HG03175 (cell line): Measurements from ENCODE around the gene POU3F2.

ENCODE experiments used
- ATAC-seq: cut with Tn5 transposase; IDR thresholded peaks from one replicate; pipeline ENCODE4 v1.9.1; 2021; ENCODE audit warnings: mild to moderate bottlenecking, moderate library complexity; ENCODE audit not compliant: unreplicated experiment

POU3F2 gene

DNA sequence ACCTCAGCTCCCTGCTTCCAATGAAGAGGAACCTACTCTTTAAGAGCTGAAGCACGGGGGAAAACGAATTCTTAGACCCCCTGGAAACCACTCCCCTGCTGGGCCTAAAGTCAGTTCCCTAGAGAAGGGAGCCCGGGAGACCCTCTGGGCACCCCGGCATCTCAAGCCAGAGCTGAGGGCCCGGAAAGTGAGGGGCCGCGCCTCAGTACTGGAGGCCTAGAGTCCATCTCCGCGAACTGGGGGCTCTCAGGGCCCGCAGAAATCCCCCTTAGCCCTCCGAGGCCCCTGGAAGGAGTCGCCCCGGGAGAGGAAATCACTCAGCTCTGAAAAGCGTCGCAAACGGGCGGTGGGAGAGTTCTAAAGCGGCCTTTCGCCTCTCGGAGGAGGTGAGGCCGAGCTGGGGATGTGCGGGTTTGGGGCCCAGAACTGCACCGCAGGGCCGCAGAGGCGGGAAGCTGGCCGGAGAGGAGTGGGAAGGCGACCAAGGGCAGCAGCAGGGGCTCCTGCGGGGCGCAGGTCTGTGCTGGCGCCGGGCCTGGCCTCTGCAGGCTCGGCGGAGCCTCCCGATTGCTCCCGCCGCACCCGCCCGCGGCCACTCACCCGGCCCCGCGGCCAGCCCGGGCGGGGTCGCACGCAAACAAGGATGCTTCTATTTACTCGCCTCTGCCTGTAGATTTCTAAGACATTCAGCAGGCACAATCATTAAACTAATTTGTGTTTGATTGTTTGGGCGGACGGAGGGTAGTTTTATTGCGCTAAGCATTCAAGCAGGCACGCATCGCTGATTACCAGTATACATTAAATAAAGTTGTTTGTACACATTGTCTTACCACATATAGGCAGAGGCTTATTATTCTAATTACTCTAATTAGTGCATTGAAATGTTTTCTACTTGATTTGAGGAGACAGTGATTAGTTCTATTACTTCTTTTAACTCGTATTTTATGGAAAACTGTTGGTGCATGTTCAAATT is 9.2 kb downstream of the POU3F2 start:
- no peak for ATAC-seq

DNA sequence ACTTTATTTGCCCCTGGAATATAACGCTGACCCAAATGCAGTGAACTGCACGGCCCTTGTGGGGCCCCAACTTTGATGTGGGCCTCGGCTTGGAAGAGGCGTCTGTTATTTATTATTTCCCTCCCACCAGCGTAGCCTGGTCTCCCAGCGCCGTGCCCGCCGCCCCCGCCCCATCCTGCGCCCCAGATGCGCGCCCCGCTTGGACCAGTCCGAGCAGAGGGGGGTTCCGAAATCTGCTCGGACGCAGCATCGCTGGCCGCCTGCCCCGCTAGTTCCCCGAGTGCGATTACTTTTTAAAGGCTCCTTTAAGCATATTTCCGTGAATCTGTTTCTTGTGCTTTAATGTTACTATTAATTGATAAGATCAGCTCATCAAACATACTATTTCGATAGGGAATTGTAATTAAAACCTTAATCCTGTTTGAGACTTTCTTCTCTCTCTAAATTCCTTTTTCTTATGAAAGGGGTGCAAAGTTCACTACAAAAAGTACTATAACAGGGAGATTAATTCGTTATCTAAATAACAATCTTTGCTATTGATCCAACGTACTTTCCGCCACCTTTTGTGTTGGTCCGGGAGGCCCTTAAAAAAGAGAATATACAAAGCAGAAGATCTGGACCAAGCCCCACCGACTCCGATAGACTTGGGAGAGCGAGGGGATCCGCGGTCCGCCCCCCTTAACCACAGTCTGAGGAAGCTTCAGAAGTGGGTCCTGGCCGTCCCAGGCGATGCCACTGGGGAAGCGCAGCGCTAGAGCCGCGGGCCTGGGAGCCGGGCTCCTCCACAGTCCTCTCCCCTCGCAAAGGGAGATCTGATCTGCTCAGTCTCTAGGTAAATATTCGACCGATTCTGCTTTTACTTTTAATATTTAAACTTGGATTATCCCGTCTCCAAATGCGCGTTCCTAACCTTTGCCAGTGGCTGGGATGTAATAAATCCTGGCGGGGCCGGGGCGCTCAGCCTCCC is 10.2 kb downstream of the POU3F2 start:
- ATAC-seq, result no peak

DNA sequence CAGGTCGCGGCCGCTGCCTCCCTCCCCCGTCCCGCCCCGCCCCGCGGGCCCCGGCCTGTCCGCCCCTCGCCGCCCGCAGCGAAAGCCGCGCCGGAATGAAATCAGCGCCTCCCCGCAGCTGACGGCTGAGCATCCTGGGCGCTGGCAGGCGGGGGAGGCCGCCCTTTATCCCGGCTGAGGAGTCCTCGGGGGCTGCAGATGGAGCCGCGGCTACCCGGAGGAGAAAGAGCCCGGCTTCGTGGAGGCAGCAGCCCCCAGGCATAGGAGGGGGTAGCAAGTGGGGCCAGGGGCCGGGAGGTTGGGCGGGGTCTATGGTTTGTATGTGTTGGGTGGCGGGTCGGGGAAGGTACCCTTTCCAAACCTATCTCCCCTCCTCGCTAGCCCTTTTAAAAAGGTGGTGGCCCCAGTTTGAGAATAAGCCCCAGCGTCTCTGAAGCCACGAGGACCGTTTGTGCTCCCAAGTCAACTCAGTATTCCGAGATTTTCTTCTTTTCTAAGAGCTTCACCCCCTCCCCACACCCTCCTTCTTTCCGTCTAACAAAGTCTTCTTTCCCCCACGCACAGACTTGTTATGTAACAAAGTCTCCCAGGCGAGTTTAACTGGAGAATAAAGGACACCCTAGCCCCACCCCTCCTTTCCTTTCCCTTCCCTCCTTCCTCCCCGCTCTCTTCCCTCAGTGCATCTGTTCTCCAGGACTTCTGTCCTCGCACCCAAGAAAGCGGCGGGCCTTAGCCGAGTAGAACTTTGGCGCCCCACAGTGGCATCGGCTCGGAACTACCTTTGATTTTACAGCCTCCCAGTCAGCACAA is 11.0 kb downstream of the POU3F2 start:
- peak; percentile 61 for ATAC-seq

DNA sequence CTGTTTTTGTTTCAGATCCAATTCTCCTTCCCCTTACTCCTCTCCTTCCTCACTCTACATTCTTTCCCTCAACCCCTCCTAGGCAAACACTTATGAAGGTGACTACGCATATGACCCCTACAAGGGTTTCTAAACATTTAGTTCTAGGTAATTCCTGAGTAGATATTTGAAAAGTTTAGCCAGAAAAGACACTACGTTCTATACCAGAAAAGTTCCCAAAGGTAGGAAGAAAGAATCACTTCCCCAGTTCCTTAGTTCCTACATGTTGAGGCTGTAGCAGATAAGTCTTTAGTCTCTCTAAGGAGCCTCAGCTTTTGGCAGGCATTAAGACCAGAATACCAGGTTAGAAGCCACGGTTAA is 11.6 kb downstream of the POU3F2 start:
- ATAC-seq, result no peak

DNA sequence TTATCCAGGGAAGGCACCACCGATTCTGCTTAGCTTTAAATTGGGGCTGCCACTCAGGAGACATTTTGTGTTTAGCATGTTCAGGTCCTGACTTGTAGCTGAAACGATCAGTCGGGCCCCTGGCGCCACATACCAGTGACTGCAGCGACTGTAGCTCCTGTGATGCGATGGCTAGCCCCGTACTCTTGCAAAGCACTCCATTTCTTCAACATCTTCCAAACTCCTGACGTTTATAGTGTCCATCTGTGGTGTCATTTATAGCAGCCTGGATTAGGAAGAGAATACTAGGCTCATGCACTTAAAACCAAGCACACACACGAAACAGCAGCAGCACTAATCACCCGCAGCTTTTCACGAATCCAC is 13.0 kb downstream of the POU3F2 start:
- no peak for ATAC-seq

DNA sequence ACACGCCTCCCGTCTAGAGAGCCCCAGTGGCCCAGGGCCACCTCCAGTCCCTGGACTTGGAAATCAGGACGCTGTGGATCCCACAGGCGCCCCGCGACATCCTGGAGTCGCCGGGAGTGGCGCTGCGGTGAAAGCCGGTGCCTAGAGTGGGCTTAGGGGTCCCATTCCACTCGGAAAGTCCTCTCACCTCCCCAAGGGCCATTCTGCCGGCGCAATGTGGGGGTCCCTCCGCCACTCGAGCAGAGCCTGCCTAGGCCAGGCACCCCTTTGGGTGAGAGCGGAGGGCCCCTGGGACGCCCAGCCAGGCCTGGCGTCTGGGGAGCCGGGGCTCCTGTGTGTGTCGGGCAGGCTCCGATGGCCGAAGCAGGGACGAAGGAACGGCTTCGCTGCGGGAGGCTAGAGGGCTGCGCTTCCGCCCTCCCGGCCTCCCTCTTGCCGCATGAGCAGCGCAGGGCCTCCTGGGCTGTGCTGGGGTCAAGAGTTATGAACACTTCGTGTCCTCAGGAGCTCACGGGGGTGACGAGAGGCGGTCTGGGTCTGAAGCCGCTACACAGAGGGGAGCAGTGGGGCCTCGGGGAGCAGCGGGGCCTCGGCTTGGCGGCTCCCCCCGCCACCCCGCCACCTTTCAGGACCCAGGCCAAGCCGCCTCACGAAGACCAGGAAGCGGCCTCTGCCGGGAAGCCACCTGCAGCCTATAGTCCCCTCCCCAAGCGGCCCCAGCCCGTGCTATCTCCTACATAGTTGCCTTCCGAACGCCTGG is 13.6 kb downstream of the POU3F2 start:
- ATAC-seq, result peak; percentile 38

DNA sequence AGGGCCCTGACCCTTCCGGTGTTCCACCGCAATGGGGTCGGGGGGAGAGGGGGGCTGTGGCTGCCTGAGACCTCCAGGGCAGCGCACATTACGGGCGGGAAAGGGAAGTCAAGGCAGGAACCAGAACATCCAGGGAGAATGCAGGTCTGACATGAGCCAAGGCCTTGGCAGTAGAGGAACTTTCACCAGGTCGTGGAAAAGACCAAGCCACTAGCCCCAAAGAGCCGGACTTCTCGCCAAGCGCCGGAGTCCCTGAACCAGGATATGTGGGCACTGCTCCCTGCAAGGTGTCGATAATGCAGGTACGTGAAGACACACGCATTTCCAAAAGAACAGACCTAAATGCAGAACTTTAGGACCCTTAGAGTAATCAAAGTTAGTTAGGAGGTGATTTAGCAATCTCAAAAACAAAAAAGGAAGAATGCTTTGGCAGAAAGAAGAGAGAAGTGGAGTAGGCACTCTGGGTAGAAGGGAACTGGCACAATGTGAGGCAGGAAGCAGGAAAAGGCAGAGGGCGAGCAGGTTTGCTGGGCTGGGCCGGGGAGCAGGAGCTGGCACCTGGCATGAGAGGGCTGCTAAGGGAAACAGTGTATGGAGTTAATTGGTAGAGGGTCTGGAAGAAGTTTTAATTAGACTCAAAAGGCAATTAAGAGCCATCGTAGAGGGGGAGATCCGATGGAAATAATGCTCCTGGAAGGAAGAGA is 14.3 kb downstream of the POU3F2 start:
- ATAC-seq, result no peak

DNA sequence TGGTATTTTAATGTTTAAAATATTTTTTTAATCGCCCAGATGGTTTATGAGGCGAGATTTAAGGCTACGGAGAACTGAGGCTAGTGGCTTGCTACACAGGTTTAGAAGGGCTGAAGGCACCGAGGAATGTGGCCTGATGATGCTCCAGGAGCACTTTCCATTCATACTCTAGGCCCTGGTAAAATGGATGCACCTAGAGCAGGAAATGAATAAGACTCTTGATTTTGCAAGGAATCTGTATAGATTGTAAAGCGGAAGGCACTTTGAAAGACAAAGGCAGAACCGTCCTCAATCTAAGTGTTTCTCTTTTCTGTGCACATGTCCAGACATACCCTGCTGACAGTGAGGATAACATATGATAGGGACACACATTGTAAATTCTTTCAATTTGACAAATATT is 30.1 kb downstream of the POU3F2 start:
- ATAC-seq, result no peak

DNA sequence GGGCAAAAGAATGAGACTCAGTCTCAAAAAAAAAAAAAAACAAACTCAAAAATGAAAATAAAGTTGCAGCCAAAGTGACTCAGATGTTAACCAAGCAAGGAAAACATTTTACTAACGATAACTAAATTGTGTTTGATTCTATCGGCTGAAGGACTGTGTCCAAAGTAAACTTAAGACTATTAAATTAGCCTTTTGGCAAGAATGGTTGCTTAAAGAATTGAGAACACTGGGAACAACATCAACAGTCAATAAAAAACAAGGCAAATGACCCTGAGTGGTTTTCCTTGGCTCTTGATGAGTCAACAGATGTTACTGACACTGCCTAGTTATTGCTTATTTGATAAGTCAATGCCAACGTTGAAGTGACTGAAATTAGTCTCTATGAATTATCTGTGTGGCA is 36.7 kb downstream of the POU3F2 start:
- no peak for ATAC-seq

DNA sequence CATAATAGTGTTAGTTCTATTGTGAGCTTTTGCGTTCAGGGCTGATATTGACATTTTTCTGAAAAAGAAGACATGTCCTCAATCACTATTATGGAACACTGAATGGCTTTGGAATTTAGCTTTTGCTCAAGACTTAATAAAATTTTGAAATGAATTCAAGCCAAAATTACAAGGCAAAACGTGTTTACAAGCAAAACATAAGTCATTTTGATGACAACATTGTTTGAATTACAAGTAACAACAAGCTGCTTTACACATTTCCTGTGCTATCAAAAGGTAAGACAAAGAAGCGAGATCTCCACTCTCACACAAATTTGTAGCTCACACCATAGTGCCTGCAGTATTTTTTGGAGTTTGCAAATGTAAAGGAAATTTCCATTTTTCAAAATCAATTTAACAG is 37.4 kb downstream of the POU3F2 start:
- no peak for ATAC-seq

DNA sequence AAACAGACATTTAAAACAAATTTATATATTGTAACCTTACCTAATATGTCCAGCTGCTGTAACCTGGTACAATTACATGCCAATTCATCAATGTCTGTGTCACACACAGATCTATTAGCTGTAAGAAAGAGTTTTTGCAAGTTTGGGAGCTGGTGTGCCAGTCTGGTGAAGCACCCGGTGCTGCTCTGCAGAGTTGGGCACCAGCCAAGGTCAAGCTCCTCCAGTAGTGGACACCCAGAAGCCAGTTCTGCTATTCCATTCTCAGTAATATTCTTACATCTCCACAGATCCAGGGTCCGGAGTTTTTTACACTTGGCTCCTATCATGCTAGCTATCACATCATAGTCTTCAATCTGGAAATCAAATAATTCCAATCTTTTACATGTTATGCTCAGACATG is 41.0 kb downstream of the POU3F2 start:
- ATAC-seq, result no peak

DNA sequence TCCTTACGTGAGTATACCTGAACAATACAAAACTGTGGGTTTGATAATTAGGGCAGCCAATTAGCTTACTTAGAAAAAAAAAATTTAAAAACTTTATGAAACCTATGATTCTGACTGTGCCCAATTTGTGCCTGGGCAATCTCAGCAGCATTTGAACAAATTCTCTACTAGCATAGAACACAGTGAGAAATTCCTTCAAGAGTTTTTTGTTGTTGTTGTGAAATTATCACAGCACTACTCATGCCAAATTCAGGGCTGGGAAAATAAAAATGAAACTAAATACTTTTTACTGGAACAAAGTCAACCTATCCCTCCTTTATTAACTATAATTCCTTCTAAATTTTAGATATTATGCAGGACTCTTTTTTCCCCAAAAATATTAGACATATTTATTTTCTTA is 42.9 kb downstream of the POU3F2 start:
- no peak for ATAC-seq

DNA sequence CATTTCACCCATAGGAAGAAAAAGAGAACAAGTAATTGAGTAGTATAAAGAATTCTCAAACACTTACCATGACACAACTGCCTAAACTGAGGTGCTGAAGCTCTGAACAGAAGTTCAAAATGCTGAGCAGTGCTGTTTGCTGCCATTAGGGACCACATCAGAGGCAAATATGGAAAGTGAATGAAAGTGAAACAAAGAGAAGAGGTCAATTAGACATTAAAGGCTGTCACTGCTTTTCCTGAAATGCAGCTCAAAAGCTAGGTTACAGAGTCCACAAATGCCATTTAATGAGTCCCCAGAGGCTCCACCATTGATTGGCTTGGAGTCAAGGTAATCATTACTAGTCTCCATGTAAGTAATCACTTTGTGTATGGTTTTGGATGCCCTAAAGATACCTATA is 46.1 kb downstream of the POU3F2 start:
- ATAC-seq, result peak; percentile 84

DNA sequence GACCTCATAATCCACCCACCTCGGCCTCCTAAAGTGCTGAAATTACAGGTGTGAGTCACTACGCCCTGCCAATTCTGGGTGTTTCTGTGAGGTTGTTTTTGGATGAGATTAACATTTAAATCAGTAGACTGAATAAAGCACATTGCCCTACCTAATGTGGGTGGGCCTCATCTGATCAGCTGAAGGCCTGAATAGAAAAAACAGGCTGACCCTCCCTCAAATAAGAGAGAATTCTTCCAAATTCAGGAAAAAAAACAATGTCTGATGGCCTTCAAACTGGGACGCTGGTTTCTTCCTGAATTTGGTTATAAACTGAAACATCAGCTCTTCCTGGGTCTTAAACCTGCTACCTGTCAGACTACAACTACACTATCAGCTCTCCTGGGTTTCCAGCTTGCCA is 51.0 kb downstream of the POU3F2 start:
- no peak for ATAC-seq

DNA sequence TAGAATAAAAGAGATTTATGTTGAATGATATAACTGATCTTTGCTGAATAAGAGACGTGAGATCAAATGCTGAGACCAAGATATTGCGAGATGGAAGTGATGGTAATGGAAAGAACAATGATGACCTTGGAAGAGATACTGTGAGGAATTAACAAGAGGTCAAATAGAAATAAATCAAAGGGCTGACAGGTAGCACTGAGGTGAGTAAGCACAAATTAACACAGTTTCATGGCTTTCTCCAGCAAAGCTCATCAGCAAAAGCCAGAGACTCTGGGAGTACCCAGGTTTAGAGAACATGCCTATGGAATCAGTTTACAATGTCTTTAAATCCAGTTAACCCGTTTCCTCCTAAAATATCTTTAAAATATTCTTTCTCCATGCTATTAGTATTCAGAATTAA is 53.3 kb downstream of the POU3F2 start:
- ATAC-seq, result no peak
